Mesothelial cell of epicardium (in vitro differentiated cells): ENCODE results near the gene CLCC1. TPM values are rescaled to one million over a fixed set of nuclear protein-coding genes. Genes with fewer than 3 reads are reported as not detected.
"Not testable (repeated sequence)": the region's sequence is repeated elsewhere in the genome, so short reads cannot be mapped to it uniquely, and the experiment has no call there.

Experiments used
- DNase-seq, 2 experiments: peaks; one replicate each; pipeline ENCODE4 v3.0.0; 2021; ENCODE audit warnings: low spot score in 2 of 2; ENCODE audit not compliant: unreplicated experiment in 2 of 2
- H3K27ac Mint-ChIP-seq: 2 replicates; pipeline ENCODE4 v1.8.0; 2021; ENCODE audit warnings: mixed read lengths
- H3K27me3 Mint-ChIP-seq: 2 replicates; pipeline ENCODE4 v1.8.0; 2021; ENCODE audit warnings: low read depth, mixed read lengths
- H3K36me3 Mint-ChIP-seq: 2 replicates; pipeline ENCODE4 v1.8.0; 2021; ENCODE audit warnings: mixed read lengths
- H3K4me1 Mint-ChIP-seq: 2 replicates; pipeline ENCODE4 v1.8.0; 2021; ENCODE audit warnings: mixed read lengths
- H3K4me3 Mint-ChIP-seq: 2 replicates; pipeline ENCODE4 v1.8.0; 2021; ENCODE audit warnings: mild to moderate bottlenecking, moderate library complexity, mixed read lengths
- H3K9me3 Mint-ChIP-seq: 2 replicates; pipeline ENCODE4 v1.8.0; 2021; ENCODE audit warnings: mixed read lengths
- CTCF ChIP-seq: fragments of 200-600 bp; sonication (generic); IDR thresholded peaks from one replicate; pipeline ENCODE4 v1.5.0; 2021; ENCODE audit warnings: antibody characterized with exemption; ENCODE audit not compliant: unreplicated experiment
- total RNA-seq: library from RNA; stranded (reverse); gene quantifications from 3 replicates; pipeline ENCODE4 v1.2.1, GENCODE V29; 2021

Gene CLCC1
- total RNA-seq, 1 donor from 2014 or later, result 38.8 TPM

- TF ChIP-seq CTCF, result no peak
- no peaks in the 10 kb centered on the region for H3K4me1 Mint-ChIP-seq
- DNase-seq, result no peak
- no peak overlapping the region for H3K4me3 Mint-ChIP-seq
- H3K27me3 Mint-ChIP-seq, result no peaks in the 10 kb centered on the region
- H3K36me3 Mint-ChIP-seq, result peaks cover 31% of the 10 kb centered on the region
- no peak overlapping the region for H3K27ac Mint-ChIP-seq
- H3K9me3 Mint-ChIP-seq, result no peaks in the 10 kb centered on the region
These were observed 27.1 kb downstream of the CLCC1 start for GRCh38 chr1:108936170-108936569.

- Mint-ChIP-seq H3K9me3 (no peaks in the 10 kb centered on the region), H3K4me3 (no peak overlapping the region), H3K4me1 (no peaks in the 10 kb centered on the region), H3K27ac (no peak overlapping the region), H3K27me3 (no peaks in the 10 kb centered on the region), H3K36me3 (peaks cover 37% of the 10 kb centered on the region)
- DNase-seq, result no peak
- TF ChIP-seq CTCF, result no peak
These were observed 29.3 kb downstream of the CLCC1 start for GRCh38 chr1:108933944-108934343.

- not testable (repeated sequence) for H3K4me1 Mint-ChIP-seq, H3K9me3 Mint-ChIP-seq, DNase-seq, H3K4me3 Mint-ChIP-seq, H3K27ac Mint-ChIP-seq, H3K27me3 Mint-ChIP-seq
- H3K36me3 Mint-ChIP-seq, result peaks cover 23% of the 10 kb centered on the region
These were observed 35.7 kb downstream of the CLCC1 start for GRCh38 chr1:108927565-108927964.

- DNase-seq, result no peak
- peaks cover 25% of the 10 kb centered on the region for H3K36me3 Mint-ChIP-seq
- H3K27me3 Mint-ChIP-seq, result no peaks in the 10 kb centered on the region
- H3K27ac Mint-ChIP-seq, result no peak overlapping the region
- no peaks in the 10 kb centered on the region for H3K4me1 Mint-ChIP-seq
- H3K9me3 Mint-ChIP-seq, result no peaks in the 10 kb centered on the region
- H3K4me3 Mint-ChIP-seq, result no peak overlapping the region
- no peak for TF ChIP-seq CTCF
These were observed 37.4 kb downstream of the CLCC1 start for GRCh38 chr1:108925920-108926319.

GRCh38 chr1:108916788-108917187 is 46.5 kb downstream of the CLCC1 start:
- Mint-ChIP-seq H3K4me1 (peaks cover 23% of the 10 kb centered on the region), H3K4me3 (no peak overlapping the region), H3K27me3 (no peaks in the 10 kb centered on the region), H3K9me3 (no peaks in the 10 kb centered on the region), H3K36me3 (peaks cover 8% of the 10 kb centered on the region), H3K27ac (no peak overlapping the region)
- DNase-seq, result no peak
- TF ChIP-seq CTCF, result no peak

Other genes starting within 250 kb of the CLCC1 start
- 37.8 to 43.1 TPM (median 40.9 TPM) in 3 replicates for gene STXBP3, start 216.8 kb downstream of the CLCC1 start, total RNA-seq
- 0.27 TPM in 1 of 3 replicates, not detected in the others for gene AKNAD1, start 106.4 kb downstream of the CLCC1 start, total RNA-seq
- 9.6 to 11.7 TPM (median 10.4 TPM) in 3 replicates for gene GPSM2, start 86.5 kb downstream of the CLCC1 start, total RNA-seq
- 11.3 to 12.6 TPM (median 11.3 TPM) in 3 replicates for gene WDR47, start 78.6 kb upstream of the CLCC1 start, total RNA-seq
- gene TAF13, start 112.5 kb upstream of the CLCC1 start, total RNA-seq, result 27.0 to 30.0 TPM (median 27.2 TPM) in 3 replicates
- 33.5 to 36.1 TPM (median 35.0 TPM) in 3 replicates for gene TMEM167B, start 127.3 kb upstream of the CLCC1 start, total RNA-seq
- 0.34 to 0.86 TPM (median 0.80 TPM) in 3 replicates for gene ELAPOR1, start 150.6 kb upstream of the CLCC1 start, total RNA-seq